HL-60 (cell line): ENCODE data around the gene KANSL1.

Experiments
- DNase-seq, 2 experiments: peaks; one replicate each; pipeline ENCODE4 v3.0.0-alpha.2; 2010 to 2020; ENCODE audit warnings: low read depth in 1 of 2, low spot score in 1 of 2
- H3K27ac ChIP-seq: fragments of 250-450 bp; sonication (Bioruptor Pico); replicated peaks from 2 replicates; pipeline ENCODE4 v1.5.1; 2020; ENCODE audit warnings: mild to moderate bottlenecking, moderate library complexity
- H3K27me3 ChIP-seq: fragments of 250-450 bp; sonication (Bioruptor Pico); 2 replicates; pipeline ENCODE4 v1.5.1; 2021; ENCODE audit warnings: mild to moderate bottlenecking, moderate library complexity; ENCODE audit not compliant: insufficient read depth, poor library complexity, severe bottlenecking
- H3K4me3 ChIP-seq: replicated peaks from 2 replicates; pipeline ENCODE4 v1.5.1; 2011; ENCODE audit warnings: mild to moderate bottlenecking, control low read depth, low read length; ENCODE audit not compliant: insufficient read depth
- GABPA ChIP-seq: IDR thresholded peaks from 2 replicates; pipeline ENCODE4 v1.6.1; 2012; ENCODE audit warnings: low read depth
- POLR2AphosphoS5 ChIP-seq: IDR thresholded peaks from 2 replicates; pipeline ENCODE4 v1.6.1; 2012; ENCODE audit warnings: low read depth
- SPI1 ChIP-seq: IDR thresholded peaks from 2 replicates; pipeline ENCODE4 v1.6.1; 2012; ENCODE audit warnings: low read depth, mild to moderate bottlenecking, borderline replicate concordance
- TF ChIP-seq, protein P1 (sequence below): IDR thresholded peaks from one replicate; pipeline ENCODE4 v1.5.1; 2011; ENCODE audit warnings: low read length, control low read depth, inconsistent platforms; ENCODE audit not compliant: insufficient read depth
- TF ChIP-seq, protein P2 (sequence below): IDR thresholded peaks from 2 replicates; pipeline ENCODE4 v1.6.1; 2012; ENCODE audit warnings: low read depth; ENCODE audit not compliant: insufficient replicate concordance

The KANSL1 gene

DNA sequence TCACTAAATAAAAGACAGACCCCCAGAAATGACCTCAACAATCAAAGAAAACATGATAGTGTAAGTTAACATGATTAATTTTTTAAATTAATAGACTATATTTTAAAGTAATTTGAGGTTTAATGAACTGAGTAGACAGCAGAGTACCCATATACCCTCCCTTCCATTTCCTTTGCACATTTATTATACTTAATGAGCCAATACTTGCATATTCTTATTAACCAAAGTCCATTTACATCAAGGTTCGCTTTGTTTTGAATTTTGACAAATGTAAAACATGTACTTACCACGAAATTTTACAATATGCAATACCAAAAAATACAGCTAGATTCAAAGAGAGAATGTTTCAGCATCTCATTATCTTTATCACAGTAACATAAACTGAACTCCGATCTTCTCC, 72.7 kb downstream of the KANSL1 start:
- DNase-seq, result no peak
- Histone ChIP-seq H3K4me3 (no peak overlapping the region), H3K27ac (no peak overlapping the region), H3K27me3 (no peaks in the 10 kb centered on the region)
- no peak for TF ChIP-seq SPI1
- TF ChIP-seq, protein P1, sequence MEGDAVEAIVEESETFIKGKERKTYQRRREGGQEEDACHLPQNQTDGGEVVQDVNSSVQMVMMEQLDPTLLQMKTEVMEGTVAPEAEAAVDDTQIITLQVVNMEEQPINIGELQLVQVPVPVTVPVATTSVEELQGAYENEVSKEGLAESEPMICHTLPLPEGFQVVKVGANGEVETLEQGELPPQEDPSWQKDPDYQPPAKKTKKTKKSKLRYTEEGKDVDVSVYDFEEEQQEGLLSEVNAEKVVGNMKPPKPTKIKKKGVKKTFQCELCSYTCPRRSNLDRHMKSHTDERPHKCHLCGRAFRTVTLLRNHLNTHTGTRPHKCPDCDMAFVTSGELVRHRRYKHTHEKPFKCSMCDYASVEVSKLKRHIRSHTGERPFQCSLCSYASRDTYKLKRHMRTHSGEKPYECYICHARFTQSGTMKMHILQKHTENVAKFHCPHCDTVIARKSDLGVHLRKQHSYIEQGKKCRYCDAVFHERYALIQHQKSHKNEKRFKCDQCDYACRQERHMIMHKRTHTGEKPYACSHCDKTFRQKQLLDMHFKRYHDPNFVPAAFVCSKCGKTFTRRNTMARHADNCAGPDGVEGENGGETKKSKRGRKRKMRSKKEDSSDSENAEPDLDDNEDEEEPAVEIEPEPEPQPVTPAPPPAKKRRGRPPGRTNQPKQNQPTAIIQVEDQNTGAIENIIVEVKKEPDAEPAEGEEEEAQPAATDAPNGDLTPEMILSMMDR, result no peak
- no peak for TF ChIP-seq GABPA
- no peak for TF ChIP-seq POLR2AphosphoS5
- TF ChIP-seq, protein P2, sequence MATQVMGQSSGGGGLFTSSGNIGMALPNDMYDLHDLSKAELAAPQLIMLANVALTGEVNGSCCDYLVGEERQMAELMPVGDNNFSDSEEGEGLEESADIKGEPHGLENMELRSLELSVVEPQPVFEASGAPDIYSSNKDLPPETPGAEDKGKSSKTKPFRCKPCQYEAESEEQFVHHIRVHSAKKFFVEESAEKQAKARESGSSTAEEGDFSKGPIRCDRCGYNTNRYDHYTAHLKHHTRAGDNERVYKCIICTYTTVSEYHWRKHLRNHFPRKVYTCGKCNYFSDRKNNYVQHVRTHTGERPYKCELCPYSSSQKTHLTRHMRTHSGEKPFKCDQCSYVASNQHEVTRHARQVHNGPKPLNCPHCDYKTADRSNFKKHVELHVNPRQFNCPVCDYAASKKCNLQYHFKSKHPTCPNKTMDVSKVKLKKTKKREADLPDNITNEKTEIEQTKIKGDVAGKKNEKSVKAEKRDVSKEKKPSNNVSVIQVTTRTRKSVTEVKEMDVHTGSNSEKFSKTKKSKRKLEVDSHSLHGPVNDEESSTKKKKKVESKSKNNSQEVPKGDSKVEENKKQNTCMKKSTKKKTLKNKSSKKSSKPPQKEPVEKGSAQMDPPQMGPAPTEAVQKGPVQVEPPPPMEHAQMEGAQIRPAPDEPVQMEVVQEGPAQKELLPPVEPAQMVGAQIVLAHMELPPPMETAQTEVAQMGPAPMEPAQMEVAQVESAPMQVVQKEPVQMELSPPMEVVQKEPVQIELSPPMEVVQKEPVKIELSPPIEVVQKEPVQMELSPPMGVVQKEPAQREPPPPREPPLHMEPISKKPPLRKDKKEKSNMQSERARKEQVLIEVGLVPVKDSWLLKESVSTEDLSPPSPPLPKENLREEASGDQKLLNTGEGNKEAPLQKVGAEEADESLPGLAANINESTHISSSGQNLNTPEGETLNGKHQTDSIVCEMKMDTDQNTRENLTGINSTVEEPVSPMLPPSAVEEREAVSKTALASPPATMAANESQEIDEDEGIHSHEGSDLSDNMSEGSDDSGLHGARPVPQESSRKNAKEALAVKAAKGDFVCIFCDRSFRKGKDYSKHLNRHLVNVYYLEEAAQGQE, result no peak

DNA sequence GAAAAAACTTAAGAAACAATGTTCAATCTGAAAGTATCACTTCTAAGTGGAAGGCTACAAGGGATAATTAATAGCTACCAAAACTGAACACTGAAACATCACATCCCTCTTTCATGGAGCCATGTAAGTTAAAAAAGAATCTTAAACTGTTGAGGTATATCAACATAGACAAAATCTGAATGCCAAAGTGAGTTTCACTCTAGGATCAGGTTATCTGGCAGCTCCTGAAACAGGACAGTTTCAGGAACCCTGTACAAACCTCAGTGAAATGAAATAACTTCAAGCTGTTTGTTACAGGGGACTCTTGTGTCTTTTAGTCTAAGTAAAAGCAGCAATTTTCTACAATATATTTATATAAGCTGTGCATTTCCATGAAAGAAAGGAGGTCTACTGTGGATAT, 73.2 kb downstream of the KANSL1 start:
- H3K27ac ChIP-seq, result no peak overlapping the region
- no peaks in the 10 kb centered on the region for H3K27me3 ChIP-seq
- TF ChIP-seq, protein P2, result no peak
- no peak for TF ChIP-seq POLR2AphosphoS5
- TF ChIP-seq, protein P1, result no peak
- TF ChIP-seq SPI1, result no peak
- no peak for TF ChIP-seq GABPA
- H3K4me3 ChIP-seq, result no peak overlapping the region
- no peak for DNase-seq

DNA sequence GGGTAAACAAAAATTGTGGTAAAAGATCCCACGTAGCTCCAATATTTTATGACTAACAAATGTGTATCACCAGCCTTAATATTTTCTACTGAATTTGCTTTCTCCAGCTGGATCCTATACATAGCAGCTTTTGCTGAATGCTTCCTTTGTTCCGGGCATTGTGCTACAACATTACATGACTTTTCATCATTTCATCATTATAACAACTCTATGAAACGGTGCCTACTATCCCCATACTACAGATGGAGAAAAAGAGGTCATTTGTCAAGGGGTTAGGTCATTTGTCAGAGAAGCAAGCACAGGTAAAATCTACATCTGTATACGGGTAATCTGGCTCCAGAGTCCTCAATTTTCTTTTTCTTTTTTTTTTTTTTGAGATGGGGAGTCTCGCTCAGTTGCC, 74.3 kb downstream of the KANSL1 start:
- no peak for DNase-seq
- H3K4me3 ChIP-seq, result no peak overlapping the region
- TF ChIP-seq POLR2AphosphoS5, result no peak
- TF ChIP-seq, protein P2, result no peak
- no peak for TF ChIP-seq GABPA
- no peak for TF ChIP-seq SPI1
- TF ChIP-seq, protein P1, result no peak

More for the DNA sequence above, 74.3 kb downstream of the KANSL1 start:
- Histone ChIP-seq H3K27me3 (no peaks in the 10 kb centered on the region), H3K27ac (no peak overlapping the region)
